GM21528 (cell line): Measurements from ENCODE around the gene UPF1.
"Not testable (repeated sequence)": the region's sequence is repeated elsewhere in the genome, so short reads cannot be mapped to it uniquely, and the experiment has no call there.

ENCODE experiments used
- ATAC-seq: cut with Tn5 transposase; IDR thresholded peaks from one replicate; pipeline ENCODE4 v1.9.1; 2021; ENCODE audit warnings: mild to moderate bottlenecking, moderate library complexity; ENCODE audit not compliant: unreplicated experiment, low FRiP score

The UPF1 gene

GRCh38 chr19:18895038-18895823 is 63.5 kb downstream of the UPF1 start:
- no peak for ATAC-seq

GRCh38 chr19:18895824-18896341 is 64.1 kb downstream of the UPF1 start, which contains the start of gene CERS1:
Gene CERS1 (minus strand): TSS chr19:18896158. CDS start chr19:18896072, 86 bp downstream.
- no peak for ATAC-seq

- ATAC-seq, result no peak
These were observed 64.7 kb downstream of the UPF1 start for GRCh38 chr19:18896421-18896841.

- ATAC-seq, result no peak
These were observed 65.6 kb downstream of the UPF1 start for GRCh38 chr19:18897094-18898029.

- ATAC-seq, result no peak
These were observed 66.4 kb downstream of the UPF1 start for GRCh38 chr19:18898081-18898606.

GRCh38 chr19:18898607-18899408 is 67.0 kb downstream of the UPF1 start:
- ATAC-seq, result no peak

GRCh38 chr19:18899624-18900560 is 68.1 kb downstream of the UPF1 start:
- ATAC-seq, result no peak

- no peak for ATAC-seq
These were observed 69.1 kb downstream of the UPF1 start for GRCh38 chr19:18900700-18901481.

GRCh38 chr19:18901491-18901890 is 69.7 kb downstream of the UPF1 start:
- no peak for ATAC-seq

GRCh38 chr19:18902519-18902918 is 70.8 kb downstream of the UPF1 start:
- ATAC-seq, result not testable (repeated sequence)

- ATAC-seq, result no peak
These were observed 71.6 kb downstream of the UPF1 start for GRCh38 chr19:18903156-18904037.

GRCh38 chr19:18904334-18905057 is 72.7 kb downstream of the UPF1 start:
- no peak for ATAC-seq

- ATAC-seq, result no peak
These were observed 73.3 kb downstream of the UPF1 start for GRCh38 chr19:18905058-18905456.

- no peak for ATAC-seq
These were observed 73.9 kb downstream of the UPF1 start for GRCh38 chr19:18905513-18906236.

GRCh38 chr19:18906605-18907519 is 75.1 kb downstream of the UPF1 start:
- no peak for ATAC-seq
